Stimulated activated CD8-positive, alpha-beta memory T cell treated with anti-CD3 and anti-CD28 coated beads, Interleukin-7, amount 100 ng/mL, for 4 hours (primary cell): ENCODE measurements around the gene SEMA3A.

Source experiments
- DNase-seq, 2 donors: peaks; one replicate each; pipeline ENCODE4 v3.0.0-alpha.2; 2020; ENCODE audit warnings: low read depth in 2 of 2

The SEMA3A gene

DNA sequence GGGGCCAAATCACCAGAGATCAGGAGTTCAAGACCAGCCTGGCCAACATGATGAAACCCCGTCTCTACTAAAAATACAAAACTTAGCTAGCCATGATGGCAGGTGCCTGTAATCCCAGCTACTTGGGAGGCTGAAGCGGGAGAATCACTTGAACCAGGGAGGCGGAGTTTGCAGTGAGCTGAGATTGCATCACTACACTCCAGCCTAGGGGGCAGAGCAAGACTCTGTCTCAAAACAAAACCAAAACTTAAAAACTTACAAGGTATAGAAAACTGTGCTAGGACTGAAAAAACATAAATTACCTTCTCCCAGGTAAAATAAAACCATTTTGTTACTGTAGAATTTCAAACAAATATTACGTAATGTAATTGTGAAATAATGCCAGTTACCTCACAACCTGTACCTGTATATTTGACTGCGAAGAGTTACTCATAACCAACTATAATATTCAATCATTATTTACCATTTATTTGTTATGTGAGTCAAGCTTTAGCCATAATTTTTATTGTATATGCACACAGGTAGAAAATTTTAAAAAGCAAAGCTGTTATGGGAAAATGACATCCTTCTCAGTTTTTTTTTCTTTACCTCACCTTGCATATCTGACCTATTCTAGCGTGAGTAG lies 180.9 kb downstream of the SEMA3A start:
- no peak for DNase-seq

DNA sequence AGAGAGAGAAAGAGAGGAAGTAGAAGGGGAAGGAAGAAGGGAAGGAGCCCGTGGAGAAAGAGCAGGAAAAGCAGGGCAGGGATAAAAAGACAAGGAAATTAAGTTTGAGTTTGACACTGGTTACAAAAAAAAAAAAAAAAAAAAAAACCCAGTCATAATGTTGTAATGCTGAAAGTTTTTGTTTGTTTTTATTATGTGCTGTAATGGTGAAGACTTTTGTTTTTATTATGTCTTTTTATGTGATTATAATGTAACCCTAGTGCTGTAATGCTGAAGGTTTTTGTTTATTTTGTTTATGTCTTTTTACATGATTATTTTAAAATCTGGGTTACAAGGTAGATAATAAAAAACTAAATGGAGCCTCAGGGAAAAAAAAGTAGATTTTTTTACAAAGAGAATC lies 184.8 kb downstream of the SEMA3A start:
- DNase-seq = no peak

DNA sequence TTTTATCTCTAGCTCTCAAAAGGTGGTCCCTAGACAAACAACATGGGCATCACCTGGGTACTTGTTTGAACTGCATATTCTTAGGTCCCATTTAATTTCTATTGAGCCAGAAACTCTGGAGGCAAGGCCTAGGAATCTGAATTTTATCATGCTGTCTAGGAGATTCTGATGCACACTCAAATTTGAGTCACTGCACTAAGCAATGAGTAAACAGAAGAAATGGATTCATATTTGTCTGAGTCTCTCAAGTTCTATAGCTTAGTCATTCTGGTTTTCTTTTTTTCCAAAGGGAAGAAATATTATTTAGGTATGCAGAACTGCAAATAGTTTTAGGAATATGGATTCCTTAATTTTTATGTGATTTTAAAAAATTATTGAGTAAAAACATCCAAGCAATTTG lies 185.5 kb downstream of the SEMA3A start:
- no peak for DNase-seq

- DNase-seq = no peak
Measured at GRCh38 chr7:84003191-84003590, 191.4 kb downstream of the SEMA3A start.

DNA sequence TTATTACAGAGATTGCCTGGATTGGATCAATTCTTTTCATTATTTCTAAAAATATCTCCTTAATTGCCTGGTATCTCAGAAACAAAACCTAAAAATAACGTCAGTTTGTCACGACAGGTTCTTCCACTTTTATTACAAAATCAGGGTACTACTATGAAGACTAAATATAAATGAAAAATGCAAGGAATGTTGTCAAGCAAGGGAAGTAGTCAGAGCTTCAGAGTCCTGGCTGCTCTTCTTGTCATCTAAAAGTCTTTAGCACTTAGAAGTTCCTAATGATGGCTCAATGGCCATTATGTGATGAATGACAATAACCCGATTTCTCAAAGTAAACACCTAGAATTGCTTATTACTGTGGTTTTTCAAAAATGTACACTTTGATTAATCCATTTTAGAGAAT lies 192.2 kb downstream of the SEMA3A start:
- DNase-seq = no peak

GRCh38 chr7:83996879-83997278 lies 197.7 kb downstream of the SEMA3A start:
- no peak for DNase-seq

DNA sequence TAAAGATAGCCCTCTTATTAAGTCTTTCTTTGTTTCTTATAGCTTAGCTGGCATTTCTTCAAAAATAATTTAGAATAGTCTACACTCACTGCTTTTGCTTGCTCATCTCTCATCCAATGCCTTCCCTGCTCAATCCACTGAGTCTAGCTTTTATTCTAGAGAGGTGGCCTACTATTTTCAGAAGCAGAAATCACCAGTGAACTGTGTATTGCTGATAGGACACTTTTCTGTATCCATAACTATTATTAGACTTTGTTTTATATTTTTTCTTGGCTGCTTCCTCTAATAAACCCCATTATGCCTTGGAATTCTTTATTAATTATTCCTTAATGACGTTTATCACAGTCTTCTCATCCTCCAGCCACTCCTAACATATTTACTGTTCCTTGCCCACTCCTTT lies 206.8 kb downstream of the SEMA3A start:
- no peak for DNase-seq

DNA sequence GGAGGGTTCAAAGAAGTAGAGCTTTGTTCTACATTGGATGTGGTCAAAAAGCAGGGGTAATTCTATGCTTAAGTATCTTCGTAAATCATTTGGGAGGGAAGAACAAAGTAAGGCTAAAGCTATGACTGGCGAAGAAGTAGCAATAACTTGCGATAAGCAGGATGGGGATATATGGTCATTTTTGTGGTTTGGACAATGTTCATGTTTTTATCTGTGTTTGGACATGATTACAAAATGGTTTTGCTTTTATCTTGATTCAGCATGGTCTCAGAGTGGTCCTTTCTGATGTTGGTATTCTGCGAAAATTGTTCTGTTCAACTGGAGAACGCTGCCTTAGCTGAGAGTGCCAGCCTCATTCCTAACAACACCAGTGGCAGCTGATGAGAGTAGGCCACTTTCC lies 208.8 kb downstream of the SEMA3A start:
- DNase-seq = no peak

DNA sequence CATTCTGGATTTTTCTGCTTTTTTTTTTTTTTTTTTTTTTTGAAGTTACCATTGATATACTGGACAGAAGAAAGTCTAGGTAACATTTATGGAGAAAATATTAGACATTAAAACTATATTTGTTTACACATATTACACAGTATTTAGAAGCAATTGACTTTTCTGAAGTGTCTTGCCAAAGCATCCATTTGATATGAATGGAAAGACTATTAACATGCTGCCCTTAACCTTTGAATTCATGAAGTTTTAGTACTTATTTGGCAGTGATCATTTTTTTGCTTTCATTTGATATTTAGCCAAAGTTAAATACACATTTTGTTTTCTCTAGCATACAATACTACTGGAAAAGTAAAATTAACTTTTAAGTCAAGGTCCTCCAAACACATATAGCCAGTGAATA lies 210.0 kb downstream of the SEMA3A start:
- DNase-seq = no peak

- DNase-seq = no peak
Measured at GRCh38 chr7:83984076-83984475, 210.5 kb downstream of the SEMA3A start.

GRCh38 chr7:83983606-83984005 lies 211.0 kb downstream of the SEMA3A start:
- no peak for DNase-seq

GRCh38 chr7:83976302-83976701 lies 218.3 kb downstream of the SEMA3A start:
- DNase-seq = no peak

DNA sequence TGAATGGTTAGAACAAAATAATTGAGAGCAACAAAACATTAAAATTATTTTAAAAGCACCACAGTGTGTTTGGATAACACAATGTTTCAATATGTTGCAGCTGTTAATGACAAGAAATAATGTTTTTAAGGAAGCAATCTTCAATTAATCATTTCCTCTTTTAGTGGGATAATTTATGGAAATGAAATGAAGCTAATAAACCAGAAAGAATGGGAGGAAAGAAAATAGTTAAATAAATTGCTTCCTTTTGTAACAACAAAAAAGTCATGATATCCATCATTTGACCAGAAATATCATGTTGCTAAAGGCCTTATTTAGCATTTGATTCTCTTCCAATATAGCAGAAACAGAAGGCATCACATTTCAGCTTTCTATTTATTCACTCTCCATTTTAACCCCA lies 224.5 kb downstream of the SEMA3A start:
- DNase-seq = no peak

DNA sequence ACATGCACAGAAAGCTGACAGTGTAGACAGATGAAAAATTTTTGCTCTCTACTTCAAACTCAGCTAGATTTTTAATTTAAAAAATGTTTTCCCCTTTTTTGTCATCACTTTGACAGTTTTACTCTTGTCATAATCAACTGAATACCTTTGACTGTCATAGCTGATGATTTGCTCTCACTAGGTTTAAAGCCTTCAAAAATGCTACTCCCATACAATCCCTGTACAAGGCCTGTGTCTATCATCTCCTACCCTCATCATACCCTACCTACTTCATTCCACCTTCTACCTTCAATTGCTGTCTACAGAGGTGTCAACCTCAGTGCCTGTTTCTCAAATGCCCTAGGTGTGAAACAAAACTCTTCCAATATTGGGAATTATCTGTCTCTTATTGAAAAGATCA lies 230.3 kb downstream of the SEMA3A start:
- DNase-seq = no peak

DNA sequence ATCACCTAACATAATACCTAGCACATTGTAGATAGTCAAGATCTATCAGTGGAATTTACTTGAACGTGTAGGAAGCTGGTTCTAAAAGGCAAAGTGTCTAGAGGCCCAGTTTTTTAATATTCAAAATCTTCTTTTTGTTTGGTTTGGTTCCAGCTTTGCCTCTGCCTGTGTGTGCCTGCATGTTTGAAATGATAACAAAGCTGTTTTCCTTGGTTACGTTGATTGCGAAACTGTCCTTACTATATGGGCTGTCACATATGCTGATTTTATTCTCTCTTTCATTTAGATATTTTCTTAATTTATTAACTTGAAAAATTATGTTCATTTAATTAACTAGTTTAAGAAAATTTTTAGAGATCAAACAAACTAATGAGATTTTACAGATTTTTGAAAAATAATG lies 237.3 kb downstream of the SEMA3A start:
- no peak for DNase-seq

GRCh38 chr7:83956104-83956503 lies 238.5 kb downstream of the SEMA3A start:
- no peak for DNase-seq

DNA sequence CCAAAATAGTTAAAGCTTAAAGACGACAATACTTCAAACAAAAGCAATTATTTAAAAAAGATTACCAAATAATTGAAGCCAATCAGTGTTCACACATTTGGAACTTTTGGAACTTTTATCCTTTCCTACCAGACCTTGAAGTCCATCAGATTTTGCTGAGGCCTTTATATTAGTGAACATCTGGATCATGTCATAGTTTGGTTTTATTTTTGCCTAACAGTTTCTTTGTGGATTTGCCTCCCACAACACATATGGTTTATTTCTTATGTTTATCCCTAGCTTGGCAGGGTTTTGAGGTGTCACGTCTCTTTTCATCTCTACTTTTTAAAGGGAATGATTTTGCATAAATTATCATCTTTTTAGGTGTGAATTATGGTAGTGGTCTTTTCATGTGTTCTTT lies 242.4 kb downstream of the SEMA3A start:
- DNase-seq = no peak

GRCh38 chr7:83947260-83947659 lies 247.3 kb downstream of the SEMA3A start:
- DNase-seq = no peak

DNA sequence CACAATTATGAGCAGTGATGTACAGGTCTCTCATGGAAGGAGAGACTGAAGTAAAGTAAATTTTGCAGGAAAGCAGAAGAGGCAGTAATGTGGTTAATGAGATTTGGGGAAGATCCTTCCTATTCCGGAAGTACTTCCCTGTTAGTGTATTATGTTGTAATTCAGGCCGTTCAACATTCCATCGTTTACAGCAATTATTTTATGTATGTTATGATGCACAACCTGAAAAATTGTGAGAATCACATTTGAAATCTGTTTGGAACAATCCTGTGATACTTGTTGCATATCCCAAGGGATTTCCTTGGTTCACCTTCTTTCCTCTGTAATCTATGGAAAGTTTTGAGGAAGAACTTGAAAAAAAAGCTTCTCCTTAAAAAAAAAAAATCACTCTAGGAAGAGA lies 247.8 kb downstream of the SEMA3A start:
- DNase-seq = no peak

- DNase-seq = no peak
Measured at GRCh38 chr7:83941300-83941699, 253.3 kb downstream of the SEMA3A start.

DNA sequence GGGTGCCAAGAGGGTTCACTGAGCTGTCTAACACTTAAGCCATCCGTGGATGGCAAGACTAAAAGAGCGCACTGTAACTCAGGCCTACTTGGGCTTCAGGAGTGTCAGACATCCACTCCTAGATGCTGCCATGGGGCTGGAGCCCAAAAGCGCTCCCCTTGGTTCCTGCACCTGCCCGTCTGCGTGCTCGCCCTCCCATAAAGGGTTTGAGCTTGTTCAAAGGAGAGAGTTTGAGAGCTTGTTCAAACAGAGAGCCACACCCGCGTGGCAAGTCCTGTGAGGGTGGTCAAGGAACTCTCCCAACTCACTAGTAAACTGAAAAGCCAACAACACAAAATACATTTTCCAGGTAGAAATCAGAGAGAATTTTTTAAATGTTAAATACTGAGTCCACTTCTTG lies 256.7 kb downstream of the SEMA3A start:
- no peak for DNase-seq

DNA sequence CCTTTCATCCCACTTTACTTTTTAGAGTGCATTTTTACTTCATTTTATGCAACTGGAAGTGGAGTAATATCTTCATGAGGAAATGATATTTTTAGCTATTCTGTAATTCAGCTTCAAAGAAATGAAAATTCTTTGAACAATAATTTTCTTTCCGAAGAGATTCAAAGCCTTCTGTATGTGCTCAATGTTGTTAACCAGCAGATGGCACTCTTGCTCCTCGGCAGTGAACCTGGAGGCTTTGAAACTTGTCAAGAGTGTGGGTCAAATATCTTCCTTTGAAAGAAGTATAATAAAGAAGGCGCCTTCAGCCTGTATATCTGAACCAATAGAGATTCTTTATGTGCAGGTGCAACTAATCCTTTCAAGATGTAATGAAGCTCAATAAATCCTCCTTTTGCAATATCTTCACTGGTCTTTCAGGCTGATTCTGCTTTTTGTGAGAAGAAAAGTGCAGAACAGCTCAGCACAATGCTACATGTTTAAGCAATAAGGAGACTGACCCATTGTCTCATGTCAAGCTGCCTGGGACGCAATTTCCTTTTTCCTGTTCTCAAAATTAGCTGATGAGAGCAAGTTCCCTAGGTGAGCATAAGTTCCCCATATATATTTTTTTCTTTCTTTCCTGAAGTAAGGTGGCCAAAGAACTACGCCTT lies 258.4 kb downstream of the SEMA3A start:
- peak in 1 of 2 donors; percentile 11 for DNase-seq

- DNase-seq = no peak
Measured at GRCh38 chr7:83934118-83934734, 260.4 kb downstream of the SEMA3A start.

- DNase-seq = no peak
Measured at GRCh38 chr7:83931968-83932367, 262.6 kb downstream of the SEMA3A start.
